ENCODE results near the gene TEX29. TPM values are rescaled to one million over a fixed set of nuclear protein-coding genes. Genes with fewer than 3 reads are reported as not detected.

Gene TEX29
- total RNA-seq, 6 experiments from 2014 or later = 0.42 TPM; not detected in 5

GRCh38 chr13:111387026-111387871, 66.8 kb downstream of the TEX29 start:
- 81% methylated on average over 4 of the region's 24 CpGs for WGBS (ENCODE audit: insufficient coverage, low coverage, low lambda C conversion rate, missing lambda C conversion rate)
- TF ChIP-seq CTCF (IDR thresholded peaks at IDR 0.05) (no peak), POLR2A (IDR thresholded peaks at IDR 0.05) (no peak)
- intact Hi-C loops (cut with DNase I) = no loop called here
- DNase-seq (peak in 1 of 3 donors; percentile 19), ATAC-seq (no peak)
- Histone ChIP-seq H3K36me3 (no peaks in the 10 kb centered on the region), H3K4me3 (no peak overlapping the region), H3K9me3 (no peaks in the 10 kb centered on the region), H3K4me1 (no peaks in the 10 kb centered on the region), H3K27me3 (no peaks in the 10 kb centered on the region), H3K27ac (no peak overlapping the region)

- Histone ChIP-seq H3K36me3 (no peaks in the 10 kb centered on the region), H3K27ac (no peak overlapping the region), H3K27me3 (no peaks in the 10 kb centered on the region), H3K4me3 (no peak overlapping the region), H3K9me3 (no peaks in the 10 kb centered on the region), H3K4me1 (no peaks in the 10 kb centered on the region)
- DNase-seq (no peak), ATAC-seq (no peak)
- intact Hi-C loops (cut with DNase I) = no loop called here
- WGBS (ENCODE audit: insufficient coverage, low coverage, low lambda C conversion rate, missing lambda C conversion rate) = 65% methylated on average over 2 of the region's 18 CpGs
- TF ChIP-seq CTCF (IDR thresholded peaks at IDR 0.05) (no peak), POLR2A (IDR thresholded peaks at IDR 0.05) (no peak)
Measured at GRCh38 chr13:111387945-111388600, 67.6 kb downstream of the TEX29 start.

- H3K9me3 ChIP-seq = no peaks in the 10 kb centered on the region
- DNase-seq (no peak), ATAC-seq (no peak)
- WGBS (ENCODE audit: insufficient coverage, low coverage, low lambda C conversion rate, missing lambda C conversion rate) = 58% methylated on average over 12 of the region's 19 CpGs
- no peak overlapping the region for H3K27ac ChIP-seq
- no peaks in the 10 kb centered on the region for H3K27me3 ChIP-seq
- intact Hi-C loops (cut with DNase I) = no loop called here
- H3K4me1 ChIP-seq = no peaks in the 10 kb centered on the region
- no peak for TF ChIP-seq CTCF (IDR thresholded peaks at IDR 0.05)
- TF ChIP-seq POLR2A (IDR thresholded peaks at IDR 0.05) = no peak
- no peak overlapping the region for H3K4me3 ChIP-seq
- no peaks in the 10 kb centered on the region for H3K36me3 ChIP-seq
Measured at GRCh38 chr13:111388851-111389500, 68.5 kb downstream of the TEX29 start.

GRCh38 chr13:111389621-111390521, 69.4 kb downstream of the TEX29 start:
- H3K4me1 ChIP-seq = no peaks in the 10 kb centered on the region
- H3K36me3 ChIP-seq = no peaks in the 10 kb centered on the region
- ATAC-seq = no peak
- H3K27me3 ChIP-seq = no peaks in the 10 kb centered on the region
- no peak overlapping the region for H3K4me3 ChIP-seq
- no peaks in the 10 kb centered on the region for H3K9me3 ChIP-seq
- 40% methylated on average over 12 of the region's 21 CpGs for WGBS (ENCODE audit: insufficient coverage, low coverage, low lambda C conversion rate, missing lambda C conversion rate)
- H3K27ac ChIP-seq = no peak overlapping the region
- intact Hi-C loops (cut with DNase I) = no loop called here
- no peak for DNase-seq
- TF ChIP-seq CTCF (IDR thresholded peaks at IDR 0.05) = no peak
- TF ChIP-seq POLR2A (IDR thresholded peaks at IDR 0.05) = no peak
